ENCODE data around the gene ZNF467. TPM values are rescaled to one million over a fixed set of nuclear protein-coding genes. Genes with fewer than 3 reads are reported as not detected.

Gene ZNF467
- total RNA-seq, 2 donors from 2014 or later = 0.42 TPM; not detected in 1

- Mint-ChIP-seq H3K27ac (no peak overlapping the region), H3K9me3 (no peaks in the 10 kb centered on the region), H3K4me1 (no peaks in the 10 kb centered on the region), H3K27me3 (no peaks in the 10 kb centered on the region), H3K4me3 (no peak overlapping the region), H3K36me3 (ENCODE audit: low read depth) (no peaks in the 10 kb centered on the region)
- ATAC-seq (replicated peaks) = no peak
Observed at GRCh38 chr7:149815121-149815520, 41.7 kb upstream of the ZNF467 start.

- Mint-ChIP-seq H3K9me3 (no peaks in the 10 kb centered on the region), H3K27ac (no peak overlapping the region), H3K36me3 (ENCODE audit: low read depth) (no peaks in the 10 kb centered on the region), H3K4me3 (no peak overlapping the region), H3K4me1 (no peaks in the 10 kb centered on the region), H3K27me3 (no peaks in the 10 kb centered on the region)
- no peak for ATAC-seq (replicated peaks)
Observed at GRCh38 chr7:149814494-149814893, 41.1 kb upstream of the ZNF467 start.

- H3K4me1 Mint-ChIP-seq = no peaks in the 10 kb centered on the region
Observed at GRCh38 chr7:149813254-149814035, 40.1 kb upstream of the ZNF467 start.

GRCh38 chr7:149811831-149812490 lies 38.6 kb upstream of the ZNF467 start:
- no peaks in the 10 kb centered on the region for H3K9me3 Mint-ChIP-seq
- no peaks in the 10 kb centered on the region for H3K27me3 Mint-ChIP-seq
- no peaks in the 10 kb centered on the region for H3K36me3 Mint-ChIP-seq (ENCODE audit: low read depth)
- no peak overlapping the region for H3K4me3 Mint-ChIP-seq
- H3K27ac Mint-ChIP-seq = no peak overlapping the region
- ATAC-seq (replicated peaks) = no peak
- no peaks in the 10 kb centered on the region for H3K4me1 Mint-ChIP-seq

More at GRCh38 chr7:149813254-149814035, 40.1 kb upstream of the ZNF467 start:
- no peaks in the 10 kb centered on the region for H3K9me3 Mint-ChIP-seq
- H3K4me3 Mint-ChIP-seq = no peak overlapping the region
- no peak for ATAC-seq (replicated peaks)
- H3K27me3 Mint-ChIP-seq = no peaks in the 10 kb centered on the region
- no peak overlapping the region for H3K27ac Mint-ChIP-seq
- H3K36me3 Mint-ChIP-seq (ENCODE audit: low read depth) = no peaks in the 10 kb centered on the region

- Mint-ChIP-seq H3K9me3 (no peaks in the 10 kb centered on the region), H3K36me3 (ENCODE audit: low read depth) (no peaks in the 10 kb centered on the region), H3K27ac (no peak overlapping the region), H3K27me3 (no peaks in the 10 kb centered on the region), H3K4me1 (no peaks in the 10 kb centered on the region), H3K4me3 (no peak overlapping the region)
- no peak for ATAC-seq (replicated peaks)
Observed at GRCh38 chr7:149811221-149811620, 37.8 kb upstream of the ZNF467 start.

GRCh38 chr7:149809215-149809614 lies 35.8 kb upstream of the ZNF467 start:
- Mint-ChIP-seq H3K27ac (no peak overlapping the region), H3K4me1 (no peaks in the 10 kb centered on the region), H3K9me3 (no peaks in the 10 kb centered on the region), H3K36me3 (ENCODE audit: low read depth) (no peaks in the 10 kb centered on the region), H3K4me3 (no peak overlapping the region), H3K27me3 (no peaks in the 10 kb centered on the region)
- ATAC-seq (replicated peaks) = no peak

- H3K36me3 Mint-ChIP-seq (ENCODE audit: low read depth) = no peaks in the 10 kb centered on the region
- H3K9me3 Mint-ChIP-seq = no peaks in the 10 kb centered on the region
- H3K4me3 Mint-ChIP-seq = no peak overlapping the region
- H3K4me1 Mint-ChIP-seq = no peaks in the 10 kb centered on the region
- H3K27me3 Mint-ChIP-seq = no peaks in the 10 kb centered on the region
- no peak overlapping the region for H3K27ac Mint-ChIP-seq
- ATAC-seq (replicated peaks) = no peak
Observed at GRCh38 chr7:149808311-149808710, 34.9 kb upstream of the ZNF467 start.

- ATAC-seq (replicated peaks) = no peak
- no peak overlapping the region for H3K27ac Mint-ChIP-seq
- no peaks in the 10 kb centered on the region for H3K27me3 Mint-ChIP-seq
- no peak overlapping the region for H3K4me3 Mint-ChIP-seq
- no peaks in the 10 kb centered on the region for H3K36me3 Mint-ChIP-seq (ENCODE audit: low read depth)
- no peaks in the 10 kb centered on the region for H3K4me1 Mint-ChIP-seq
- H3K9me3 Mint-ChIP-seq = no peaks in the 10 kb centered on the region
Observed at GRCh38 chr7:149806726-149807125, 33.3 kb upstream of the ZNF467 start.

- ATAC-seq (replicated peaks) = no peak
- no peaks in the 10 kb centered on the region for H3K27me3 Mint-ChIP-seq
- no peak overlapping the region for H3K27ac Mint-ChIP-seq
- no peaks in the 10 kb centered on the region for H3K4me1 Mint-ChIP-seq
- H3K36me3 Mint-ChIP-seq (ENCODE audit: low read depth) = no peaks in the 10 kb centered on the region
- H3K4me3 Mint-ChIP-seq = no peak overlapping the region
- H3K9me3 Mint-ChIP-seq = no peaks in the 10 kb centered on the region
Observed at GRCh38 chr7:149804106-149804505, 30.7 kb upstream of the ZNF467 start.

- no peak for ATAC-seq (replicated peaks)
- H3K36me3 Mint-ChIP-seq (ENCODE audit: low read depth) = no peaks in the 10 kb centered on the region
- no peak overlapping the region for H3K27ac Mint-ChIP-seq
- H3K9me3 Mint-ChIP-seq = no peaks in the 10 kb centered on the region
- no peak overlapping the region for H3K4me3 Mint-ChIP-seq
- H3K27me3 Mint-ChIP-seq = no peaks in the 10 kb centered on the region
- no peaks in the 10 kb centered on the region for H3K4me1 Mint-ChIP-seq
Observed at GRCh38 chr7:149803551-149804074, 30.2 kb upstream of the ZNF467 start.

GRCh38 chr7:149802966-149803365 lies 29.6 kb upstream of the ZNF467 start:
- Mint-ChIP-seq H3K4me1 (no peaks in the 10 kb centered on the region), H3K9me3 (no peaks in the 10 kb centered on the region), H3K27ac (no peak overlapping the region), H3K4me3 (no peak overlapping the region), H3K36me3 (ENCODE audit: low read depth) (no peaks in the 10 kb centered on the region), H3K27me3 (no peaks in the 10 kb centered on the region)
- no peak for ATAC-seq (replicated peaks)

GRCh38 chr7:149801816-149802215 lies 28.4 kb upstream of the ZNF467 start:
- no peak for ATAC-seq (replicated peaks)
- no peaks in the 10 kb centered on the region for H3K4me1 Mint-ChIP-seq
- no peak overlapping the region for H3K27ac Mint-ChIP-seq
- H3K27me3 Mint-ChIP-seq = no peaks in the 10 kb centered on the region
- no peak overlapping the region for H3K4me3 Mint-ChIP-seq
- H3K9me3 Mint-ChIP-seq = no peaks in the 10 kb centered on the region
- H3K36me3 Mint-ChIP-seq (ENCODE audit: low read depth) = no peaks in the 10 kb centered on the region

- no peaks in the 10 kb centered on the region for H3K36me3 Mint-ChIP-seq (ENCODE audit: low read depth)
- H3K4me1 Mint-ChIP-seq = no peaks in the 10 kb centered on the region
Observed at GRCh38 chr7:149801002-149801566, 27.7 kb upstream of the ZNF467 start.

GRCh38 chr7:149800169-149800555 lies 26.8 kb upstream of the ZNF467 start:
- no peaks in the 10 kb centered on the region for H3K4me1 Mint-ChIP-seq
- no peaks in the 10 kb centered on the region for H3K36me3 Mint-ChIP-seq (ENCODE audit: low read depth)
- H3K9me3 Mint-ChIP-seq = no peaks in the 10 kb centered on the region
- ATAC-seq (replicated peaks) = no peak
- no peak overlapping the region for H3K27ac Mint-ChIP-seq
- no peak overlapping the region for H3K4me3 Mint-ChIP-seq
- H3K27me3 Mint-ChIP-seq = no peaks in the 10 kb centered on the region

More at GRCh38 chr7:149801002-149801566, 27.7 kb upstream of the ZNF467 start:
- Mint-ChIP-seq H3K27me3 (no peaks in the 10 kb centered on the region), H3K4me3 (no peak overlapping the region), H3K27ac (no peak overlapping the region), H3K9me3 (no peaks in the 10 kb centered on the region)
- no peak for ATAC-seq (replicated peaks)

Data from activated T-helper 17 cell treated with anti-CD3 and anti-CD28 coated beads, Interleukin-2, amount 50 U/mL, for 72 hours (primary cell).